AG04450 (cell line): Measurements from ENCODE around the gene LYRM4. TPM values are rescaled to one million over a fixed set of nuclear protein-coding genes. Genes with fewer than 3 reads are reported as not detected.

Experiments
- CTCF ChIA-PET: fragments of 300-600, 350-600 bp; formaldehyde crosslinking; extraction: SDS; loops from one replicate; lab custom pipeline; 2022; ENCODE audit warnings: antibody characterized with exemption, inconsistent platforms; lab: Charles Lee
- POLR2A ChIA-PET: fragments of 350-600 bp; formaldehyde crosslinking; extraction: SDS; loops from one replicate; lab custom pipeline; 2021; ENCODE audit warnings: antibody characterized with exemption, inconsistent platforms; lab: Yijun Ruan, JAX
- DNase-seq: peaks from one replicate; pipeline ENCODE4 v3.0.0-alpha.2; 2011; ENCODE audit warnings: low read depth, low spot score
- H3K27ac ChIP-seq: one replicate; pipeline ENCODE4 v1.5.1; 2012; ENCODE audit warnings: low read depth, low read length, control low read depth
- H3K27me3 ChIP-seq: one replicate; pipeline ENCODE4 v1.6.0; 2012; ENCODE audit warnings: low read length; ENCODE audit not compliant: control insufficient read depth, insufficient read depth
- H3K4me3 ChIP-seq: 2 replicates; pipeline ENCODE4 v1.5.1; 2011; ENCODE audit warnings: mild to moderate bottlenecking, low read depth, low read length, control low read depth
- H3K9me3 ChIP-seq: 2 replicates; pipeline ENCODE4 v1.5.1; 2012; ENCODE audit warnings: low read length; ENCODE audit not compliant: control insufficient read depth, insufficient read depth
- CTCF ChIP-seq: IDR thresholded peaks from 2 replicates; pipeline ENCODE4 v1.5.1; 2011; ENCODE audit warnings: low read depth, low read length, control low read depth, inconsistent platforms
- polyA plus RNA-seq: library from polyadenylated mRNA; depleted of rRNA; stranded (reverse); fragments of >200 nt; gene quantifications from 2 replicates; pipeline ENCODE4 v1.2.3, GENCODE V29; 2011

LYRM4 gene
- polyA plus RNA-seq, 1 experiment = 41.4 TPM

- no peak for DNase-seq
- ChIA-PET POLR2A (no interaction called here), CTCF (no interaction called here)
- no peaks in the 10 kb centered on the region for H3K27me3 ChIP-seq
- H3K9me3 ChIP-seq = peaks cover 6% of the 10 kb centered on the region; the same call in 1 of the 2 replicates
- H3K27ac ChIP-seq = no peak overlapping the region
- no peak overlapping the region for H3K4me3 ChIP-seq
- TF ChIP-seq CTCF = no peak
Measured at GRCh38 chr6:5119090-5119951, 141.4 kb downstream of the LYRM4 start.

- Histone ChIP-seq H3K27ac (no peak overlapping the region), H3K27me3 (no peaks in the 10 kb centered on the region), H3K9me3 (peaks cover 6% of the 10 kb centered on the region; the same call in 1 of the 2 replicates), H3K4me3 (no peak overlapping the region)
- CTCF ChIA-PET = no interaction called here
- no peak for DNase-seq
- POLR2A ChIA-PET = no interaction called here
- TF ChIP-seq CTCF = no peak
Measured at GRCh38 chr6:5116243-5116991, 144.3 kb downstream of the LYRM4 start.

DNA sequence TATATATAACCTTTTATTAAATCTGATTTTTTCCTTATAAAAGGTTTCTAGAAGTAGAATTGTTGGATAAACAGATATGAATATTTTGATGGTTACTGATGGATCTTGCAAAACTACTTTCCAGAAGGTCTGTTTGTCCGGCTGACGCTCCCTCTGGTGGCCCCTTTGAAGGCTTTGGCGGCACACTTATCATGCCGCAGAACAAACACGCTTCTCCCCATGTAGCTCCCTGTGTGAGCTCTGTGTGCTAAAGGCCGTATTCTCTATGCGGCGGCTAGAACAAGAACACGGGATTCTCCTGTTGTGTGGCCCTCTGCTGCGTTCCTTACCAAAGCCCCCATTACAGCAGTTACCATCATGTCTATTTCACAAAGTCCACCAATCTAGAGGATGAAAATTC, 145.6 kb downstream of the LYRM4 start:
- DNase-seq = no peak
- TF ChIP-seq CTCF = peak; percentile 43
- Histone ChIP-seq H3K9me3 (no peaks in the 10 kb centered on the region), H3K27me3 (no peaks in the 10 kb centered on the region), H3K4me3 (no peak overlapping the region), H3K27ac (no peak overlapping the region)
- ChIA-PET POLR2A (interaction anchor here (1.2 kb wide), 1 partner anchor 13 kb away, joined by 4 read pairs; no protein-coding TSS in a partner anchor), CTCF (interaction anchor here (0.7 kb wide), 1 partner anchor 36 kb away, joined by 3 read pairs; no protein-coding TSS in a partner anchor)

DNA sequence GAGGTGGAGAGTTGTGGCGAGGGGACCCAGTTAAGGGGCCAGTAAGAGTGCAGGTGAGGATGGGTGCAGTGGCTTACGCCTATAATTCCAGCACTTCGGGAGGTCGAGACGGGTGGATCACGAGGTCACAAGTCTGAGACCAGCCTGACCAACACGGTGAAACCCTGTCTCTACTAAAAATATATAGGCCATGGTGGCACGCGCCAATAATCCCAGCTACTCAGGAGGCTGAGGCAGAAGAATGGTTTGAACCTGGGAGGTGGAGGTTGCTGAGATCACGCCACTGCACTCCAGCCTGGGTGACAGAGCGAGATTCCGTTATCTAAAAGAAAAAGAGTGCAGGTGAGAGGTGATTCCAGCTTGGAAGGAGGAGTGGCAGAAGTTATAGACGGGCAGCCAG, 147.7 kb downstream of the LYRM4 start:
- DNase-seq = no peak
- POLR2A ChIA-PET = no interaction called here
- no peak overlapping the region for H3K4me3 ChIP-seq
- no peaks in the 10 kb centered on the region for H3K9me3 ChIP-seq
- no peak overlapping the region for H3K27ac ChIP-seq
- no peak for TF ChIP-seq CTCF
- CTCF ChIA-PET = no interaction called here
- no peaks in the 10 kb centered on the region for H3K27me3 ChIP-seq
